ENCODE measurements around the gene TEC. TPM values are rescaled to one million over a fixed set of nuclear protein-coding genes. Genes with fewer than 3 reads are reported as not detected.

The TEC gene
- total RNA-seq, 5 donors from 2014 or later (not counting 1 experiment from before 2014, with no cell fraction given), result 1.7 to 5.4 (median 2.5) TPM

GRCh38 chr4:48242511-48243195 is 27.0 kb downstream of the TEC start:
- H3K4me1 ChIP-seq (ENCODE audit: control insufficient read depth in 1 of 2, extremely low read depth in 1 of 2, insufficient read depth in 2 of 2, low read length in 2 of 2), result no peaks in the 10 kb centered on the region
- no peaks in the 10 kb centered on the region for H3K27me3 ChIP-seq (replicated peaks in 1 of 2; ENCODE audit: control insufficient read depth in 2 of 2, extremely low read depth in 1 of 2, insufficient read depth in 2 of 2, low read length in 1 of 2)
- H3K9me3 ChIP-seq, result no peaks in the 10 kb centered on the region
- H3K36me3 ChIP-seq (ENCODE audit: control insufficient read depth in 2 of 2, extremely low read depth in 1 of 2, insufficient read depth in 1 of 2, low read length in 1 of 2), result no peaks in the 10 kb centered on the region
- no peak overlapping the region for H3K27ac Mint-ChIP-seq
- CTCF ChIA-PET, result no interaction called here
- H3K4me3 ChIP-seq (ENCODE audit: control insufficient read depth in 1 of 2, extremely low read depth in 1 of 2, low read length in 1 of 2), result no peak overlapping the region
- H3K36me3 Mint-ChIP-seq, result no peaks in the 10 kb centered on the region
- no peak overlapping the region for H3K27ac ChIP-seq (ENCODE audit: low read length)
- POLR2A ChIA-PET, result no interaction called here
- no peaks in the 10 kb centered on the region for H3K9me3 Mint-ChIP-seq
- no peak for ATAC-seq (replicated peaks in 1 of 4)
- H3K4me3 Mint-ChIP-seq, result no peak overlapping the region
- WGBS (ENCODE audit: insufficient coverage), result no CpG with 5 or more reads among the region's 1 CpG
- H3K27me3 Mint-ChIP-seq, result no peaks in the 10 kb centered on the region
- no peak for DNase-seq
- peaks cover 0 to 6% (median 5%) of the 10 kb centered on the region in 3 donors for H3K4me1 Mint-ChIP-seq

- no peaks in the 10 kb centered on the region for H3K4me1 ChIP-seq (ENCODE audit: control insufficient read depth in 1 of 2, extremely low read depth in 1 of 2, insufficient read depth in 2 of 2, low read length in 2 of 2)
- DNase-seq, result no peak
- H3K27me3 Mint-ChIP-seq, result no peaks in the 10 kb centered on the region
- no peak for ATAC-seq (replicated peaks in 1 of 4)
- no peaks in the 10 kb centered on the region for H3K9me3 ChIP-seq
- H3K36me3 Mint-ChIP-seq, result no peaks in the 10 kb centered on the region
- no peak overlapping the region for H3K27ac Mint-ChIP-seq
- no peak overlapping the region for H3K27ac ChIP-seq (ENCODE audit: low read length)
- ChIA-PET POLR2A (no interaction called here), CTCF (interaction anchor here in 1 of 2 donors (0.6 kb wide), 1 partner anchor 32 kb away, joined by 4 read pairs; no protein-coding TSS in a partner anchor)
- WGBS (ENCODE audit: insufficient coverage), result no CpG with 5 or more reads among the region's 2 CpGs
- no peak overlapping the region for H3K4me3 ChIP-seq (ENCODE audit: control insufficient read depth in 1 of 2, extremely low read depth in 1 of 2, low read length in 1 of 2)
- no peak overlapping the region for H3K4me3 Mint-ChIP-seq
- peaks cover 0 to 6% (median 5%) of the 10 kb centered on the region in 3 donors for H3K4me1 Mint-ChIP-seq
- no peaks in the 10 kb centered on the region for H3K9me3 Mint-ChIP-seq
- no peaks in the 10 kb centered on the region for H3K27me3 ChIP-seq (replicated peaks in 1 of 2; ENCODE audit: control insufficient read depth in 2 of 2, extremely low read depth in 1 of 2, insufficient read depth in 2 of 2, low read length in 1 of 2)
- no peaks in the 10 kb centered on the region for H3K36me3 ChIP-seq (ENCODE audit: control insufficient read depth in 2 of 2, extremely low read depth in 1 of 2, insufficient read depth in 1 of 2, low read length in 1 of 2)
Measured at GRCh38 chr4:48241731-48242130, 27.9 kb downstream of the TEC start.

DNA sequence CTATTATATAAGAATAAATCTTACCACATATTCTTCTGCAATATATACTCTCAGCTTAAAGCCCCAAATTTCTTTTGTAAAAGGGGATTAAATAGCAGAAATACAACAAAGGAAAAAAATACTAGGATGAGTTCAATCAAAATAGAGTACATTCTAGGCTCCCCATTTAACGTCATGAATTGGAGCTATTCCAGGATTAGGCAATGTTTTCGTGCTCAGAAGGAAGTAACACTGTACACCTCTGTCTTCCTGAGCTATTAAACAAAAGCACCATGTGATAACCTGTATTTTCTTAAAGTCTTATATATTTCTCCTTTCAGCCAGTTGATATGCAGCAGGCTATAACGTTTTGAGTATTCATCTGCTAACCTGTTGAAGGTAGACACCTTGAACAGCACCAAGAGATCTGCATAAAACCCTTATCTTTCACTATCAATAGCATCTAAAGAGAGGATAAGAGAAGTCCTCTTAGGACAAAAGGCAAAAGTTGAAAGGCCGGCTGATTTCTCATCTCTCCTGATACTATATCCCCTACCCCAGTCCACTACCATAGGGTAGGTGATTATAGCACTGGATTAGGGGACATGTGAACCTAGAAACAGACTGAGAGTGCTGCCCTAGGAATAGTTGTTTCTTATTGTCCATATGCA is 31.5 kb downstream of the TEC start:
- H3K4me1 Mint-ChIP-seq, result peaks cover 10 to 14% (median 13%) of the 10 kb centered on the region in 3 donors
- ATAC-seq (replicated peaks in 1 of 4) (no peak), DNase-seq (no peak)
- no CpG with 5 or more reads among the region's 4 CpGs for WGBS (ENCODE audit: insufficient coverage)
- no peaks in the 10 kb centered on the region for H3K9me3 Mint-ChIP-seq
- H3K27me3 Mint-ChIP-seq, result no peaks in the 10 kb centered on the region
- Histone ChIP-seq H3K36me3 (ENCODE audit: control insufficient read depth in 2 of 2, extremely low read depth in 1 of 2, insufficient read depth in 1 of 2, low read length in 1 of 2) (no peaks in the 10 kb centered on the region), H3K27ac (ENCODE audit: low read length) (no peak overlapping the region), H3K9me3 (no peaks in the 10 kb centered on the region), H3K4me1 (ENCODE audit: control insufficient read depth in 1 of 2, extremely low read depth in 1 of 2, insufficient read depth in 2 of 2, low read length in 2 of 2) (peaks cover 0 to 3% of the 10 kb centered on the region in 2 experiments), H3K27me3 (replicated peaks in 1 of 2; ENCODE audit: control insufficient read depth in 2 of 2, extremely low read depth in 1 of 2, insufficient read depth in 2 of 2, low read length in 1 of 2) (no peaks in the 10 kb centered on the region), H3K4me3 (ENCODE audit: control insufficient read depth in 1 of 2, extremely low read depth in 1 of 2, low read length in 1 of 2) (no peak overlapping the region)
- no peak overlapping the region for H3K4me3 Mint-ChIP-seq
- ChIA-PET CTCF (interaction anchor here (0.5 to 0.8 kb wide), 2 partner anchors 21 to 25 kb away, joined by 3 to 5 read pairs; no protein-coding TSS in a partner anchor), POLR2A (no interaction called here)
- H3K27ac Mint-ChIP-seq, result no peak overlapping the region
- H3K36me3 Mint-ChIP-seq, result no peaks in the 10 kb centered on the region

DNA sequence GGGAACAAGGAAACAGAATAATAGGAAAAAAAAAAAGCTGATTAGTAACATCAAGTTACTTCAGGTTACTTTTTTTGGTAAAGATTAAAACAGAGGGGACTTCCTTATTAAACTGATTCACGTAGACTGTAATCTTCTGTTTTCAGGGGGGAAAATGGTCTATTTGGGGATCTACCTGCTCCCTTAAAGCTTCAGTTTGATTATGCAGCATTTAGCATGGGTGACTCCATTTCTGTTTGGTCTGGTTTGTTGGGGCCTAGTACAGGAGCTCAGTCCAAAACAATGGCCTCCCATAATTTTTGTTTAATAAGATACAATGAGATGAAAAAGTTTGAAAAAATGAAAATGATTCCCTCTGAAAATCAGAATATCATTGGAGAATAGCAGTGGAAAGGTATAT is 34.6 kb downstream of the TEC start:
- Mint-ChIP-seq H3K27ac (no peak overlapping the region), H3K36me3 (peaks cover 7% of the 10 kb centered on the region), H3K27me3 (no peaks in the 10 kb centered on the region), H3K4me3 (no peak overlapping the region), H3K4me1 (peaks cover 10 to 12% (median 11%) of the 10 kb centered on the region in 3 donors), H3K9me3 (no peaks in the 10 kb centered on the region)
- no peaks in the 10 kb centered on the region for H3K9me3 ChIP-seq
- WGBS (ENCODE audit: insufficient coverage), result no CpG with 5 or more reads among the region's 1 CpG
- CTCF ChIA-PET, result no interaction called here
- DNase-seq, result no peak
- no peak overlapping the region for H3K27ac ChIP-seq (ENCODE audit: low read length)
- POLR2A ChIA-PET, result interaction anchor here in 1 of 2 donors (0.6 kb wide), 1 partner anchor 24 kb away, joined by 3 read pairs; no protein-coding TSS in a partner anchor
- no peaks in the 10 kb centered on the region for H3K27me3 ChIP-seq (replicated peaks in 1 of 2; ENCODE audit: control insufficient read depth in 2 of 2, extremely low read depth in 1 of 2, insufficient read depth in 2 of 2, low read length in 1 of 2)
- ATAC-seq (replicated peaks in 1 of 4), result no peak
- H3K4me1 ChIP-seq (ENCODE audit: control insufficient read depth in 1 of 2, extremely low read depth in 1 of 2, insufficient read depth in 2 of 2, low read length in 2 of 2), result peaks cover 0 to 3% of the 10 kb centered on the region in 2 experiments
- H3K36me3 ChIP-seq (ENCODE audit: control insufficient read depth in 2 of 2, extremely low read depth in 1 of 2, insufficient read depth in 1 of 2, low read length in 1 of 2), result no peaks in the 10 kb centered on the region
- no peak overlapping the region for H3K4me3 ChIP-seq (ENCODE audit: control insufficient read depth in 1 of 2, extremely low read depth in 1 of 2, low read length in 1 of 2)

DNA sequence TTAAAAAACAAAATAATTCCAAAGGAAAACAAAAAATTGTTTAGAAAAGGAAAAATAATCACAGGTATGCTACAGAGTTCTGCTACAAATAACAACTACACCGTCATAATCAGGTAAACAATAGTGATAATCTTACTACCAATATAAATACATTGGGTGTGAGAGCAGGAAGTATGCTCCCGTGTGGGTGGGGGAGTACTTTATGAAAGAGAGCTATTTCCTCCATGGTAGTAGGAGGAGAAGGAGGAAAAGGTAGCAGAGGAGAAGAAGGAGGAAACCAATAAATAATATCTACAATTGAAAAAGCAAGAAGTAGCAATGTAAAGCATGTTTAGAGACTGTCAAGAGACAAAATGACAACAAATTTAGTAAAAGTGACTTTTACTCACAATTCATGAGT is 35.1 kb downstream of the TEC start:
- Histone ChIP-seq H3K9me3 (no peaks in the 10 kb centered on the region), H3K36me3 (ENCODE audit: control insufficient read depth in 2 of 2, extremely low read depth in 1 of 2, insufficient read depth in 1 of 2, low read length in 1 of 2) (no peaks in the 10 kb centered on the region), H3K27ac (ENCODE audit: low read length) (no peak overlapping the region), H3K27me3 (replicated peaks in 1 of 2; ENCODE audit: control insufficient read depth in 2 of 2, extremely low read depth in 1 of 2, insufficient read depth in 2 of 2, low read length in 1 of 2) (no peaks in the 10 kb centered on the region), H3K4me1 (ENCODE audit: control insufficient read depth in 1 of 2, extremely low read depth in 1 of 2, insufficient read depth in 2 of 2, low read length in 2 of 2) (peaks cover 0 to 3% of the 10 kb centered on the region in 2 experiments), H3K4me3 (ENCODE audit: control insufficient read depth in 1 of 2, extremely low read depth in 1 of 2, low read length in 1 of 2) (no peak overlapping the region)
- Mint-ChIP-seq H3K4me3 (no peak overlapping the region), H3K4me1 (peaks cover 10 to 12% (median 11%) of the 10 kb centered on the region in 3 donors), H3K36me3 (peaks cover 7% of the 10 kb centered on the region), H3K9me3 (no peaks in the 10 kb centered on the region), H3K27me3 (no peaks in the 10 kb centered on the region), H3K27ac (no peak overlapping the region)
- no peak for DNase-seq
- WGBS (ENCODE audit: insufficient coverage), result no CpG with 5 or more reads among the region's 2 CpGs
- ChIA-PET POLR2A (no interaction called here), CTCF (no interaction called here)
- ATAC-seq (replicated peaks in 1 of 4), result no peak

- Histone ChIP-seq H3K4me1 (ENCODE audit: control insufficient read depth in 1 of 2, extremely low read depth in 1 of 2, insufficient read depth in 2 of 2, low read length in 2 of 2) (no peaks in the 10 kb centered on the region), H3K27ac (ENCODE audit: low read length) (no peak overlapping the region), H3K27me3 (replicated peaks in 1 of 2; ENCODE audit: control insufficient read depth in 2 of 2, extremely low read depth in 1 of 2, insufficient read depth in 2 of 2, low read length in 1 of 2) (no peaks in the 10 kb centered on the region), H3K9me3 (no peaks in the 10 kb centered on the region), H3K36me3 (ENCODE audit: control insufficient read depth in 2 of 2, extremely low read depth in 1 of 2, insufficient read depth in 1 of 2, low read length in 1 of 2) (no peaks in the 10 kb centered on the region), H3K4me3 (ENCODE audit: control insufficient read depth in 1 of 2, extremely low read depth in 1 of 2, low read length in 1 of 2) (no peak overlapping the region)
- H3K36me3 Mint-ChIP-seq, result peaks cover 18% of the 10 kb centered on the region
- no peak overlapping the region for H3K27ac Mint-ChIP-seq
- DNase-seq (no peak), ATAC-seq (replicated peaks in 1 of 4) (no peak)
- H3K4me3 Mint-ChIP-seq, result no peak overlapping the region
- no peaks in the 10 kb centered on the region for H3K9me3 Mint-ChIP-seq
- no peaks in the 10 kb centered on the region for H3K27me3 Mint-ChIP-seq
- peaks cover under 1 to 7% (median 2%) of the 10 kb centered on the region in 3 donors for H3K4me1 Mint-ChIP-seq
- POLR2A ChIA-PET, result no interaction called here
- WGBS (ENCODE audit: insufficient coverage), result no CpG with 5 or more reads among the region's 1 CpG
- CTCF ChIA-PET, result no interaction called here
Measured at GRCh38 chr4:48228949-48229348, 40.7 kb downstream of the TEC start.

Measured in T-cell (primary cell).